WTC11 (cell line): Measurements from ENCODE around the gene NMBR. TPM values are rescaled to one million over a fixed set of nuclear protein-coding genes. Genes with fewer than 3 reads are reported as not detected.

ENCODE experiments used
- ATAC-seq: fragments of 200-7000 bp; cut with Tn5 transposase; 2 replicates; pipeline ENCODE4 v1.10.0; 2021; ENCODE audit warnings: mild to moderate bottlenecking, moderate library complexity
- CTCF ChIA-PET: fragments of 300-600 bp; sonication (Branson Sonifier 250); formaldehyde crosslinking; loops from one replicate; lab custom pipeline; 2021; ENCODE audit warnings: antibody characterized with exemption; lab: Charles Lee
- POLR2A ChIA-PET: fragments of 350-600 bp; sonication (Branson Sonifier 250); formaldehyde crosslinking; loops from one replicate; lab custom pipeline; 2021; ENCODE audit warnings: antibody characterized with exemption; lab: Charles Lee
- DNase-seq: peaks from one replicate; pipeline ENCODE4 v3.0.0; 2021; ENCODE audit warnings: low spot score
- H3K27ac Mint-ChIP-seq: 2 replicates; pipeline ENCODE4 v1.8.0; 2021; ENCODE audit warnings: mixed read lengths
- H3K27me3 Mint-ChIP-seq: 2 replicates; pipeline ENCODE4 v1.8.0; 2021; ENCODE audit warnings: low read depth, mild to moderate bottlenecking, moderate library complexity, mixed read lengths
- H3K36me3 Mint-ChIP-seq: 2 replicates; pipeline ENCODE4 v1.8.0; 2021; ENCODE audit warnings: mixed read lengths
- H3K4me1 Mint-ChIP-seq: 2 replicates; pipeline ENCODE4 v1.8.0; 2022; ENCODE audit warnings: mixed read lengths
- H3K4me3 Mint-ChIP-seq: 2 replicates; pipeline ENCODE4 v1.8.0; 2021; ENCODE audit warnings: mild to moderate bottlenecking, moderate library complexity, mixed read lengths
- H3K9me3 Mint-ChIP-seq: 2 replicates; pipeline ENCODE4 v1.8.0; 2021; ENCODE audit warnings: mixed read lengths
- AR ChIP-seq: fragments of 250-450 bp; sonication (Bioruptor Pico); IDR thresholded peaks from 2 replicates; pipeline ENCODE4 v1.9.0; 2021; ENCODE audit warnings: mild to moderate bottlenecking
- ATF2 ChIP-seq: sonication (generic); formaldehyde crosslinking; IDR thresholded peaks from 2 replicates; pipeline ENCODE4 v1.8.1; 2022; ENCODE audit warnings: low read depth, missing genetic modification reagents, borderline replicate concordance
- CBFB ChIP-seq: sonication (generic); formaldehyde crosslinking; IDR thresholded peaks from 2 replicates; pipeline ENCODE4 v1.8.1; 2022; ENCODE audit warnings: mild to moderate bottlenecking, low read depth, missing genetic modification reagents
- CDX4 ChIP-seq: fragments of 250-450 bp; sonication (Bioruptor Pico); IDR thresholded peaks from 2 replicates; pipeline ENCODE4 v1.9.0; 2021; ENCODE audit warnings: moderate library complexity, mild to moderate bottlenecking, inconsistent platforms, borderline replicate concordance
- E2F1 ChIP-seq: sonication (generic); formaldehyde crosslinking; IDR thresholded peaks from 2 replicates; pipeline ENCODE4 v1.8.0; 2022; ENCODE audit warnings: mild to moderate bottlenecking, missing genetic modification reagents
- FOXP1 ChIP-seq: sonication (generic); formaldehyde crosslinking; IDR thresholded peaks from 2 replicates; pipeline ENCODE4 v1.8.0; 2022; ENCODE audit warnings: missing genetic modification reagents, mild to moderate bottlenecking, moderate library complexity, borderline replicate concordance
- FOXP4 ChIP-seq: sonication (generic); formaldehyde crosslinking; IDR thresholded peaks from 2 replicates; pipeline ENCODE4 v1.8.0; 2022; ENCODE audit warnings: mild to moderate bottlenecking, missing genetic modification reagents
- GABPB1 ChIP-seq: sonication (generic); formaldehyde crosslinking; IDR thresholded peaks from 2 replicates; pipeline ENCODE4 v1.8.1; 2023; ENCODE audit warnings: mild to moderate bottlenecking, missing genetic modification reagents
- GTF2I ChIP-seq: fragments of 250-450 bp; sonication (Bioruptor Pico); conservative IDR thresholded peaks from 2 replicates; pipeline ENCODE4 v1.4.0; 2021; ENCODE audit warnings: mild to moderate bottlenecking
- IRF2 ChIP-seq: sonication (generic); formaldehyde crosslinking; IDR thresholded peaks from 2 replicates; pipeline ENCODE4 v1.8.0; 2022; ENCODE audit warnings: low read depth, missing genetic modification reagents, borderline replicate concordance
- KAT7 ChIP-seq: sonication (generic); formaldehyde crosslinking; IDR thresholded peaks from 2 replicates; pipeline ENCODE4 v1.8.1; 2023; ENCODE audit warnings: missing genetic modification reagents, mild to moderate bottlenecking, borderline replicate concordance
- RORB ChIP-seq: fragments of 250-450 bp; sonication (Bioruptor Pico); IDR thresholded peaks from 2 replicates; pipeline ENCODE4 v1.9.0; 2021; ENCODE audit warnings: mild to moderate bottlenecking
- TCF7 ChIP-seq: sonication (generic); formaldehyde crosslinking; IDR thresholded peaks from 2 replicates; pipeline ENCODE4 v1.8.0; 2022; ENCODE audit warnings: mild to moderate bottlenecking, low read depth, missing genetic modification reagents, moderate library complexity
- ZNF263 ChIP-seq: sonication (generic); formaldehyde crosslinking; IDR thresholded peaks from 2 replicates; pipeline ENCODE4 v1.8.1; 2022; ENCODE audit warnings: low read depth, mild to moderate bottlenecking, moderate library complexity, missing genetic modification reagents
- ZNF396 ChIP-seq: fragments of 250-450 bp; sonication (Bioruptor Pico); IDR thresholded peaks from 2 replicates; pipeline ENCODE4 v1.8.0; 2021; ENCODE audit warnings: mild to moderate bottlenecking, moderate library complexity, borderline replicate concordance
- ZNF425 ChIP-seq: fragments of 250-450 bp; sonication (Bioruptor Pico); conservative IDR thresholded peaks from 2 replicates; pipeline ENCODE4 v1.9.0; 2021; ENCODE audit warnings: mild to moderate bottlenecking
- ZNF532 ChIP-seq: fragments of 250-450 bp; sonication (Bioruptor Pico); IDR thresholded peaks from 2 replicates; pipeline ENCODE4 v1.9.0; 2021; ENCODE audit warnings: mild to moderate bottlenecking, borderline replicate concordance
- total RNA-seq: library from RNA; stranded (reverse); gene quantifications from 3 replicates; pipeline ENCODE4 v1.2.3, GENCODE V29; 2021

The NMBR gene
- total RNA-seq, 1 experiment from 2014 or later: not detected

GRCh38 chr6:142075516-142076101 lies 71.3 kb downstream of the NMBR start:
- H3K4me3 Mint-ChIP-seq: no peak overlapping the region
- no peak for TF ChIP-seq IRF2 (CRISPR knock-in tag)
- no peak for TF ChIP-seq E2F1 (CRISPR knock-in tag)
- no peak for TF ChIP-seq ZNF263
- no peak for TF ChIP-seq CBFB (CRISPR knock-in tag)
- no peak for TF ChIP-seq ZNF532
- no peak for TF ChIP-seq FOXP4
- no peak for TF ChIP-seq ZNF396 (CRISPR knock-in tag)
- no peak for TF ChIP-seq ATF2
- no peak for TF ChIP-seq AR
- TF ChIP-seq GTF2I (CRISPR knock-in tag): no peak
- POLR2A ChIA-PET: no interaction called here
- H3K27ac Mint-ChIP-seq: no peak overlapping the region
- peaks cover 27% of the 10 kb centered on the region for H3K9me3 Mint-ChIP-seq
- CTCF ChIA-PET: no interaction called here
- peaks cover 6% of the 10 kb centered on the region for H3K4me1 Mint-ChIP-seq
- no peaks in the 10 kb centered on the region for H3K27me3 Mint-ChIP-seq
- peaks cover 17% of the 10 kb centered on the region for H3K36me3 Mint-ChIP-seq
- DNase-seq (no peak), ATAC-seq (peak; percentile 34)

- no peak overlapping the region for H3K4me3 Mint-ChIP-seq
- H3K36me3 Mint-ChIP-seq: peaks cover 17% of the 10 kb centered on the region
- no peak overlapping the region for H3K27ac Mint-ChIP-seq
- peaks cover 6% of the 10 kb centered on the region for H3K4me1 Mint-ChIP-seq
- no peak for ATAC-seq
- H3K9me3 Mint-ChIP-seq: peaks cover 27% of the 10 kb centered on the region
- ChIA-PET CTCF (no interaction called here), POLR2A (no interaction called here)
- DNase-seq: no peak
- H3K27me3 Mint-ChIP-seq: no peaks in the 10 kb centered on the region
- TF ChIP-seq CDX4 (CRISPR knock-in tag) (no peak), FOXP4 (no peak), RORB (CRISPR knock-in tag) (no peak), KAT7 (CRISPR knock-in tag) (no peak), TCF7 (CRISPR knock-in tag) (no peak), GABPB1 (CRISPR knock-in tag) (no peak), FOXP1 (CRISPR knock-in tag) (no peak), ZNF425 (no peak)
These were observed 72.4 kb downstream of the NMBR start for GRCh38 chr6:142074516-142074915.
